ENCODE data around the gene SLC25A34.
A peak's percentile ranks its signal among the peaks of the same experiment; 100 is the strongest.

The SLC25A34 gene

GRCh38 chr1:15756143-15757015 lies 20.3 kb downstream of the SLC25A34 start:
- no peak for DNase-seq

GRCh38 chr1:15757016-15757543 lies 21.0 kb downstream of the SLC25A34 start:
- no peak for DNase-seq

GRCh38 chr1:15757575-15758342 lies 21.7 kb downstream of the SLC25A34 start:
- DNase-seq = no peak

- no peak for DNase-seq
Observed at GRCh38 chr1:15758343-15758931, 22.4 kb downstream of the SLC25A34 start, which contains the start of gene FBLIM1. Gene FBLIM1, plus strand, starts transcription at chr1:15758795. Its CDS starts 6,189 bp downstream, at chr1:15764984.

- no peak for DNase-seq
Observed at GRCh38 chr1:15758953-15759661, 23.0 kb downstream of the SLC25A34 start.

GRCh38 chr1:15760520-15761211 lies 24.6 kb downstream of the SLC25A34 start:
- DNase-seq = peak; percentile 68

- no peak for DNase-seq
Observed at GRCh38 chr1:15761366-15762128, 25.5 kb downstream of the SLC25A34 start.

- no peak for DNase-seq
Observed at GRCh38 chr1:15762546-15762945, 26.5 kb downstream of the SLC25A34 start.

GRCh38 chr1:15764269-15764764 lies 28.3 kb downstream of the SLC25A34 start:
- no peak for DNase-seq

- no peak for DNase-seq
Observed at GRCh38 chr1:15764890-15765289, 28.8 kb downstream of the SLC25A34 start.

GRCh38 chr1:15765495-15766194 lies 29.6 kb downstream of the SLC25A34 start:
- no peak for DNase-seq

GRCh38 chr1:15767941-15768340 lies 31.9 kb downstream of the SLC25A34 start:
- no peak for DNase-seq

- no peak for DNase-seq
Observed at GRCh38 chr1:15768388-15768787, 32.3 kb downstream of the SLC25A34 start.

GRCh38 chr1:15770313-15770962 lies 34.4 kb downstream of the SLC25A34 start:
- no peak for DNase-seq

- no peak for DNase-seq
Observed at GRCh38 chr1:15771836-15772515, 35.9 kb downstream of the SLC25A34 start.

- no peak for DNase-seq
Observed at GRCh38 chr1:15775706-15776105, 39.6 kb downstream of the SLC25A34 start.

- no peak for DNase-seq
Observed at GRCh38 chr1:15777909-15778707, 42.0 kb downstream of the SLC25A34 start.

- no peak for DNase-seq
Observed at GRCh38 chr1:15785683-15786082, 49.6 kb downstream of the SLC25A34 start.

Data from right hindlimb (tissue), 1 donor.